Uterus (tissue), 4 donors: ENCODE results near the gene SIT1. TPM values are rescaled to one million over a fixed set of nuclear protein-coding genes. Genes with fewer than 3 reads are reported as not detected.

ENCODE experiments used
- DNase-seq, 2 donors: peaks; one replicate each; pipeline ENCODE4 v3.0.0-alpha.2; 2019 to 2020
- H3K27ac ChIP-seq, 2 donors: fragments of 200-600 bp; sonication (generic); 1 replicate in 1 of 2; 2 replicates in 1 of 2; pipeline ENCODE4 v1.5.1; 2016 to 2018
- H3K27me3 ChIP-seq, 2 donors: fragments of 200-600 bp; sonication (generic); one replicate each; pipeline ENCODE4 v1.5.1; 2018 to 2019; ENCODE audit warnings: control low read depth in 1 of 2
- H3K36me3 ChIP-seq, 2 donors: fragments of 200-600 bp; sonication (generic); one replicate each; pipeline ENCODE4 v1.5.1; 2019; ENCODE audit warnings: control low read depth in 1 of 2
- H3K4me1 ChIP-seq, 2 donors: fragments of 200-600 bp; sonication (generic); one replicate each; pipeline ENCODE4 v1.5.1; 2018 to 2019; ENCODE audit warnings: control low read depth in 1 of 2
- H3K4me3 ChIP-seq, 2 donors: fragments of 200-600 bp; sonication (generic); 1 replicate in 1 of 2; 2 replicates in 1 of 2; pipeline ENCODE4 v1.5.1; 2018 to 2019; ENCODE audit warnings: mild to moderate bottlenecking in 1 of 2
- H3K9me3 ChIP-seq, 2 donors: fragments of 200-600 bp; sonication (generic); one replicate each; pipeline ENCODE4 v1.5.1; 2019; ENCODE audit warnings: control low read depth in 1 of 2
- CTCF ChIP-seq, 4 experiments: fragments of 200-600 bp in 2 of 4; fragments of 450-650 bp in 2 of 4; sonication (generic) in 2 of 4; IDR thresholded peaks; one replicate each; pipeline ENCODE4 v1.5.1; 2016 to 2019; ENCODE audit warnings: antibody characterized with exemption in 4 of 4, mild to moderate bottlenecking in 2 of 4, moderate library complexity in 1 of 4
- POLR2A ChIP-seq, 2 donors: fragments of 450-650 bp; IDR thresholded peaks; one replicate each; pipeline ENCODE4 v1.6.1; 2016; ENCODE audit warnings: antibody characterized with exemption in 2 of 2, mild to moderate bottlenecking in 1 of 2, moderate library complexity in 1 of 2
- intact Hi-C: fragments of 100-400 bp; cut with DNase I; formaldehyde crosslinking; loops from one replicate; pipeline ENCODE4 v1.15.1; 2023; ENCODE audit warnings: low total_unique reads
- total RNA-seq, 4 donors: library from RNA; depleted of rRNA in 3 of 4; stranded (reverse); fragments of >200 nt in 3 of 4; gene quantifications; one replicate each; pipeline versions ENCODE4 v1.1.0 to v1.2.4, GENCODE V29; 2014 to 2023
- donor health status: DM: yes; HTN: yes; CAD: no.

The SIT1 gene
- total RNA-seq, 4 donors from 2014 or later: 0.21 to 0.51 TPM; not detected in 2

- Histone ChIP-seq H3K27ac (no peak within 1 kb of the TSS), H3K36me3 (no peaks in the 10 kb centered on the region), H3K9me3 (no peaks in the 10 kb centered on the region), H3K27me3 (no peaks in the 10 kb centered on the region), H3K4me1 (no peaks in the 10 kb centered on the region), H3K4me3 (no peak within 1 kb of the TSS)
- no peak for TF ChIP-seq POLR2A (IDR thresholded peaks at IDR 0.05)
- no peak for TF ChIP-seq CTCF (IDR thresholded peaks at IDR 0.05)
- intact Hi-C loops: no loop called here
- peak in 1 of 2 donors; percentile 23 for DNase-seq
Measured at GRCh38 chr9:35673132-35674024, 22.6 kb upstream of the SIT1 start, which contains the start of gene CA9. CA9 (plus strand) TSS chr9:35673928; CDS start chr9:35673960, 32 bp downstream.

DNA sequence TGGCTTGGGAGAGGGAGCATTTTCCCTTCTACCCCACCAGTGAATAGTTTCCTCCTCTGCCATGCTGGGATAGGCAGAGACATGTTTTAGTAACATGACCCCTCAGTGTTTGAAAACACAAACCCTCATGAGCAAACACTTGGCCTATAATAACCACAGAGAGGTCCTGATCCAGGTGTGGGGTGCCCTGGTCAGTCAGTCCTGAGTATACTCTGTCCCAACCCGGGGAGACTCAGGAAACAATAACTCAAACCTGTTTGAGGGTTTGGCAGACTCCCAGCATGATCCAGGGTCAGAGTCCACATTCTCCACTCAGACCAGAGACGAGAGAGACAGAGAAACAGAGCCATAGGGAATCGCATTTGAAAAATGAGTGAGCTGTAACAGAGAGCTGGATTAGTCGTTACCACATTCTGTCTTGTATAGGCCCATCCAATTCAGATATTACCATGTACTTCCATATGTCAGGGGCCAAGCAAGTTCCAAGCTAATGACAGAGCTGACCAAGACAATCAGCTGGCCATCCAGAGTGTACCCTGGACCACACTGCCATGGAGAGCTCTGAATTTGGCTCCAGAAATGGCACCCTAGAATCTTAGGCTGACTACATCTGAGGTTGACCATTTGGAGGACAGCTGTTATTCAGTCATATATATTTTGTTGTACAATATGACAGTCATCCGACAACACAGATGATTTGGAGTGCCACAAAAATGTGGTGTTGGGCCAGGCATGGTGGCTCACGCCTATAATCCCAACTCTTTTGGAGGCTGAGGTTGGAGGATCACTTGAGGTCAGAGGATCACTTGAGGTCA is 18.8 kb upstream of the SIT1 start:
- H3K36me3 ChIP-seq: no peaks in the 10 kb centered on the region
- TF ChIP-seq CTCF (IDR thresholded peaks at IDR 0.05) (no peak), POLR2A (IDR thresholded peaks at IDR 0.05) (no peak)
- H3K27me3 ChIP-seq: no peaks in the 10 kb centered on the region
- no peaks in the 10 kb centered on the region for H3K9me3 ChIP-seq
- H3K4me3 ChIP-seq: no peak overlapping the region
- DNase-seq: no peak
- H3K27ac ChIP-seq: no peak overlapping the region
- no peaks in the 10 kb centered on the region for H3K4me1 ChIP-seq
- intact Hi-C loops: no loop called here

DNA sequence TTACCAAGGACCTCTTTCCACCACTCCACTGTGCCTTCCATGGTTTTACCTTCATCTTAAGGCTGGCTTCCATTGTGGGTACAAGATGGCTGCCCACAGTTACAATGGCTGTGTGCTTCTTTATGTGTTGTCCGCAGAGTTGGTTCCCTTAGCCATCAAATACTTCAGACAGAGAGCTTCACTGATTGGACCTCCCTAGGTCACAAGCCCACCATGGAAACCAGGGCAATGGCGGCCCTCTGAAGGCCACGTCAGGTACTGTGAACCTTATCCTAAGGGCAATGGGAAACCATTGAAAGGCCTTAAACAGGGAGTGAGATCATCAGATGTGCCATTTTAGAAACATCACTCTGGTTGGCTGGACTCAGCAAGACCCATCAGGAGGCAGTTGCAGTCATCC is 17.2 kb upstream of the SIT1 start:
- no peak for DNase-seq
- intact Hi-C loops: no loop called here
- no peaks in the 10 kb centered on the region for H3K9me3 ChIP-seq
- no peaks in the 10 kb centered on the region for H3K27me3 ChIP-seq
- no peaks in the 10 kb centered on the region for H3K4me1 ChIP-seq
- no peaks in the 10 kb centered on the region for H3K36me3 ChIP-seq
- TF ChIP-seq CTCF (IDR thresholded peaks at IDR 0.05) (no peak), POLR2A (IDR thresholded peaks at IDR 0.05) (no peak)
- no peak overlapping the region for H3K4me3 ChIP-seq
- H3K27ac ChIP-seq: no peak overlapping the region

GRCh38 chr9:35666549-35666948 is 15.8 kb upstream of the SIT1 start:
- TF ChIP-seq CTCF (IDR thresholded peaks at IDR 0.05) (no peak), POLR2A (IDR thresholded peaks at IDR 0.05) (no peak)
- intact Hi-C loops: no loop called here
- Histone ChIP-seq H3K9me3 (no peaks in the 10 kb centered on the region), H3K4me3 (no peak overlapping the region), H3K27ac (no peak overlapping the region), H3K27me3 (no peaks in the 10 kb centered on the region), H3K4me1 (no peaks in the 10 kb centered on the region), H3K36me3 (no peaks in the 10 kb centered on the region)
- no peak for DNase-seq

GRCh38 chr9:35666045-35666444 is 15.3 kb upstream of the SIT1 start:
- H3K36me3 ChIP-seq: no peaks in the 10 kb centered on the region
- no peak overlapping the region for H3K4me3 ChIP-seq
- TF ChIP-seq CTCF (IDR thresholded peaks at IDR 0.05) (no peak), POLR2A (IDR thresholded peaks at IDR 0.05) (no peak)
- H3K4me1 ChIP-seq: peaks cover 0 to 2% of the 10 kb centered on the region in 2 donors
- no peaks in the 10 kb centered on the region for H3K27me3 ChIP-seq
- intact Hi-C loops: no loop called here
- DNase-seq: peak in 1 of 2 donors; percentile 26
- peak overlapping the region in 1 of 2 donors; percentile 63 for H3K27ac ChIP-seq
- no peaks in the 10 kb centered on the region for H3K9me3 ChIP-seq
